Tibial artery (tissue), 4 donors: Measurements from ENCODE around the gene STAT2.

ENCODE experiments used
- DNase-seq, 2 donors: peaks; one replicate each; pipeline ENCODE4 v3.0.0-alpha.2; 2019
- H3K27ac ChIP-seq, 2 donors: fragments of 200-600 bp; sonication (generic) in 1 of 2; 1 replicate in 1 of 2; 2 replicates in 1 of 2; pipeline ENCODE4 v1.5.1; 2018 to 2019; ENCODE audit warnings: mild to moderate bottlenecking in 1 of 2
- H3K27me3 ChIP-seq, 2 donors: fragments of 200-600 bp; sonication (generic) in 1 of 2; one replicate each; pipeline versions ENCODE4 v1.5.1 to v1.6.0; 2016 to 2019
- H3K36me3 ChIP-seq, 3 donors: fragments of 200-600 bp; sonication (generic) in 2 of 3; one replicate each; pipeline ENCODE4 v1.5.1; 2016 to 2019; ENCODE audit warnings: mild to moderate bottlenecking in 2 of 3
- H3K4me1 ChIP-seq, 4 donors: fragments of 200-600 bp; sonication (generic) in 2 of 4; 1 replicate in 3 of 4; 2 replicates in 1 of 4; pipeline ENCODE4 v1.5.1; 2016 to 2019
- H3K4me3 ChIP-seq, 2 donors: fragments of 200-600 bp; sonication (generic) in 1 of 2; 1 replicate in 1 of 2; 2 replicates in 1 of 2; pipeline ENCODE4 v1.5.1; 2018 to 2019; ENCODE audit warnings: mild to moderate bottlenecking in 2 of 2
- H3K9me3 ChIP-seq, 3 donors: fragments of 200-600 bp; sonication (generic) in 1 of 3; one replicate each; pipeline ENCODE4 v1.5.1; 2016 to 2019
- CTCF ChIP-seq, 2 experiments: fragments of 200-600 bp in 1 of 2; fragments of 450-650 bp in 1 of 2; IDR thresholded peaks; one replicate each; pipeline ENCODE4 v1.5.1; 2017 to 2019; ENCODE audit warnings: antibody characterized with exemption in 2 of 2, mild to moderate bottlenecking in 1 of 2, moderate library complexity in 1 of 2
- intact Hi-C: fragments of 100-400 bp; cut with DNase I; formaldehyde crosslinking; loops from one replicate; pipeline ENCODE4 v1.15.0; 2023; ENCODE audit warnings: low total_unique reads

Gene STAT2

GRCh38 chr12:56377989-56378316 is 18.0 kb upstream of the STAT2 start:
- intact Hi-C loops = no loop called here
- no peak for TF ChIP-seq CTCF (IDR thresholded peaks at IDR 0.05)
- Histone ChIP-seq H3K36me3 (no peaks in the 10 kb centered on the region), H3K9me3 (no peaks in the 10 kb centered on the region), H3K4me1 (no peaks in the 10 kb centered on the region), H3K4me3 (no peak overlapping the region), H3K27ac (no peak overlapping the region), H3K27me3 (peaks cover 0 to 3% of the 10 kb centered on the region in 2 donors)
- no peak for DNase-seq

GRCh38 chr12:56377310-56377988 is 17.5 kb upstream of the STAT2 start:
- H3K27ac ChIP-seq = no peak overlapping the region
- DNase-seq = no peak
- no peaks in the 10 kb centered on the region for H3K36me3 ChIP-seq
- peaks cover 0 to 3% of the 10 kb centered on the region in 2 donors for H3K27me3 ChIP-seq
- intact Hi-C loops = no loop called here
- H3K9me3 ChIP-seq = no peaks in the 10 kb centered on the region
- no peak overlapping the region for H3K4me3 ChIP-seq
- no peak for TF ChIP-seq CTCF (IDR thresholded peaks at IDR 0.05)
- no peaks in the 10 kb centered on the region for H3K4me1 ChIP-seq

- intact Hi-C loops = no loop called here
- Histone ChIP-seq H3K27ac (no peak overlapping the region), H3K4me3 (no peak overlapping the region), H3K4me1 (no peaks in the 10 kb centered on the region), H3K9me3 (no peaks in the 10 kb centered on the region), H3K36me3 (no peaks in the 10 kb centered on the region), H3K27me3 (peaks cover 0 to 3% of the 10 kb centered on the region in 2 donors)
- DNase-seq = no peak
- no peak for TF ChIP-seq CTCF (IDR thresholded peaks at IDR 0.05)
Measured at GRCh38 chr12:56375598-56376434, 15.9 kb upstream of the STAT2 start.

GRCh38 chr12:56374726-56375597 is 15.1 kb upstream of the STAT2 start:
- Histone ChIP-seq H3K36me3 (no peaks in the 10 kb centered on the region), H3K9me3 (no peaks in the 10 kb centered on the region), H3K27me3 (peaks cover 0 to 3% of the 10 kb centered on the region in 2 donors), H3K4me1 (no peaks in the 10 kb centered on the region), H3K4me3 (no peak overlapping the region), H3K27ac (no peak overlapping the region)
- intact Hi-C loops = no loop called here
- no peak for DNase-seq
- TF ChIP-seq CTCF (IDR thresholded peaks at IDR 0.05) = no peak

- no peak for DNase-seq
- no peaks in the 10 kb centered on the region for H3K9me3 ChIP-seq
- no peak for TF ChIP-seq CTCF (IDR thresholded peaks at IDR 0.05)
- H3K36me3 ChIP-seq = no peaks in the 10 kb centered on the region
- peaks cover 0 to 3% of the 10 kb centered on the region in 2 donors for H3K27me3 ChIP-seq
- H3K27ac ChIP-seq = no peak overlapping the region
- no peaks in the 10 kb centered on the region for H3K4me1 ChIP-seq
- intact Hi-C loops = no loop called here
- no peak overlapping the region for H3K4me3 ChIP-seq
Measured at GRCh38 chr12:56373515-56373914, 13.6 kb upstream of the STAT2 start.
